Astrocyte (in vitro differentiated cells and primary cell): ENCODE data around the gene MDN1. TPM values are rescaled to one million over a fixed set of nuclear protein-coding genes. Genes with fewer than 3 reads are reported as not detected.

ENCODE experiments used
- DNase-seq: peaks from one replicate; pipeline ENCODE4 v3.0.0-alpha.2; 2010; ENCODE audit warnings: low read depth
- FAIRE-seq: peaks from 2 replicates; lab custom pipeline; 2011; peaks lifted over from hg19 to GRCh38; lab: Jason Lieb, UNC
- H2AFZ ChIP-seq: 2 replicates; pipeline ENCODE4 v1.6.0; 2012; ENCODE audit warnings: low read depth, low read length, inconsistent platforms
- H3K27ac ChIP-seq: 2 replicates; pipeline ENCODE4 v1.5.1; 2011; ENCODE audit warnings: low read depth, low read length, inconsistent platforms
- H3K27me3 ChIP-seq: 2 replicates; pipeline ENCODE4 v1.6.0; 2011; ENCODE audit warnings: low read length, inconsistent platforms; ENCODE audit not compliant: insufficient read depth
- H3K36me3 ChIP-seq: 2 replicates; pipeline ENCODE4 v1.5.1; 2011; ENCODE audit warnings: low read length, inconsistent platforms; ENCODE audit not compliant: insufficient read depth
- H3K4me1 ChIP-seq: 2 replicates; pipeline ENCODE4 v1.5.1; 2011; ENCODE audit warnings: low read length, inconsistent platforms; ENCODE audit not compliant: insufficient read depth
- H3K4me2 ChIP-seq: 2 replicates; pipeline ENCODE4 v1.6.0; 2012; ENCODE audit warnings: low read length, inconsistent platforms
- H3K4me3 ChIP-seq: 2 replicates; pipeline ENCODE4 v1.5.1; 2011; ENCODE audit warnings: low read depth, mild to moderate bottlenecking, low read length, inconsistent platforms; ENCODE audit not compliant: insufficient read depth
- H3K79me2 ChIP-seq: 2 replicates; pipeline ENCODE4 v1.6.0; 2012; ENCODE audit warnings: mild to moderate bottlenecking, low read length, inconsistent platforms; ENCODE audit not compliant: insufficient read depth
- H3K9ac ChIP-seq: 2 replicates; pipeline ENCODE4 v1.6.0; 2012; ENCODE audit warnings: mild to moderate bottlenecking, low read length, inconsistent platforms
- H3K9me3 ChIP-seq: 2 replicates; pipeline ENCODE4 v1.5.1; 2012; ENCODE audit warnings: low read depth, mild to moderate bottlenecking, low read length, inconsistent platforms; ENCODE audit not compliant: insufficient read depth
- H4K20me1 ChIP-seq: 2 replicates; pipeline ENCODE4 v1.6.0; 2012; ENCODE audit warnings: low read length, inconsistent platforms; ENCODE audit not compliant: insufficient read depth
- H3K27ac Mint-ChIP-seq: one replicate; pipeline ENCODE4 v1.8.0; 2021; ENCODE audit warnings: mild to moderate bottlenecking, mixed read lengths; ENCODE audit not compliant: unreplicated experiment
- H3K27me3 Mint-ChIP-seq: one replicate; pipeline ENCODE4 v1.8.0; 2021; ENCODE audit warnings: low read depth, mixed read lengths; ENCODE audit not compliant: unreplicated experiment
- H3K36me3 Mint-ChIP-seq: one replicate; pipeline ENCODE4 v1.8.0; 2021; ENCODE audit warnings: low read depth, mixed read lengths; ENCODE audit not compliant: unreplicated experiment
- H3K4me1 Mint-ChIP-seq: one replicate; pipeline ENCODE4 v1.8.0; 2021; ENCODE audit warnings: low read depth, mixed read lengths; ENCODE audit not compliant: unreplicated experiment
- H3K4me3 Mint-ChIP-seq: one replicate; pipeline ENCODE4 v1.8.0; 2021; ENCODE audit warnings: mild to moderate bottlenecking, moderate library complexity, mixed read lengths; ENCODE audit not compliant: unreplicated experiment
- H3K9me3 Mint-ChIP-seq: one replicate; pipeline ENCODE4 v1.8.0; 2021; ENCODE audit warnings: mild to moderate bottlenecking, mixed read lengths; ENCODE audit not compliant: unreplicated experiment
- CTCF ChIP-seq: IDR thresholded peaks from 2 replicates; pipeline ENCODE4 v1.5.1; 2011; ENCODE audit warnings: low read depth, mild to moderate bottlenecking, inconsistent platforms, low read length, moderate library complexity; ENCODE audit not compliant: insufficient read depth
- EZH2 ChIP-seq: IDR thresholded peaks from 2 replicates; pipeline ENCODE4 v1.6.1; 2012; ENCODE audit warnings: mild to moderate bottlenecking, low read length, inconsistent platforms; ENCODE audit not compliant: insufficient read depth
- total RNA-seq: library from RNA; stranded (reverse); gene quantifications from 2 replicates; pipeline ENCODE4 v1.2.1, GENCODE V29; 2021

Gene MDN1
- total RNA-seq, 1 donor from 2014 or later = 35.7 TPM

DNA sequence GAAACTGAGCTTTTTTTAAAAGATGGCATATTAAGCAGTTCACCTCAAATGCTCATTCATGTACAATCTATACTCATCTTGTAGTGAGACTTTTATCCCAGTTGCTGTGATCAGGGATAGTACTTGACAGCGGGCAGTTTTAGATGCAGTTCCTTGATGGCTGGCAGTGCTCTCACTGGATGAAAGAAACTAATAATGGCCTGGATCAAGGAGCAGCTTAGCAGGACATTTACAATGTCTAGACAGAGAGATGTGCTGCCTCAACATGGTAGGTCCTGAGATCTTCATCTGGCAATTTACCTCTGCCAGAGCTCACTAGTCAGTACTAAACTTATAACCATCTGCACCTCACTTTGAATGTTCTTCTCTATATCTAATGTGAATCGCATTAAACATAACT is 134.3 kb downstream of the MDN1 start:
- FAIRE-seq = no peak
- H3K4me1 ChIP-seq = no peaks in the 10 kb centered on the region
- H4K20me1 ChIP-seq = peaks cover 3% of the 10 kb centered on the region
- no peak overlapping the region for H3K4me3 ChIP-seq
- no peaks in the 10 kb centered on the region for H3K9me3 ChIP-seq
- peaks cover 52% of the 10 kb centered on the region for H3K36me3 ChIP-seq
- H3K27ac ChIP-seq = no peak overlapping the region
- no peak overlapping the region for H3K27ac Mint-ChIP-seq
- no peaks in the 10 kb centered on the region for H3K4me1 Mint-ChIP-seq
- H3K4me3 Mint-ChIP-seq = no peak overlapping the region
- no peaks in the 10 kb centered on the region for H3K27me3 ChIP-seq
- no peaks in the 10 kb centered on the region for H3K9me3 Mint-ChIP-seq
- H3K79me2 ChIP-seq = no peaks in the 10 kb centered on the region
- H3K4me2 ChIP-seq = no peak overlapping the region
- no peak overlapping the region for H3K9ac ChIP-seq
- H2AFZ ChIP-seq = no peak overlapping the region
- H3K36me3 Mint-ChIP-seq = peaks cover 19% of the 10 kb centered on the region
- DNase-seq = no peak
- TF ChIP-seq EZH2 (no peak), CTCF (no peak)
- H3K27me3 Mint-ChIP-seq = no peaks in the 10 kb centered on the region

- no peaks in the 10 kb centered on the region for H3K4me1 ChIP-seq
- H4K20me1 ChIP-seq = peaks cover 3% of the 10 kb centered on the region
- H3K4me1 Mint-ChIP-seq = peaks cover 1% of the 10 kb centered on the region
- H3K36me3 ChIP-seq = peaks cover 50% of the 10 kb centered on the region
- H3K79me2 ChIP-seq = no peaks in the 10 kb centered on the region
- no peak overlapping the region for H2AFZ ChIP-seq
- no peaks in the 10 kb centered on the region for H3K27me3 ChIP-seq
- H3K9ac ChIP-seq = no peak overlapping the region
- H3K4me3 ChIP-seq = no peak overlapping the region
- H3K4me2 ChIP-seq = no peak overlapping the region
- no peak overlapping the region for H3K4me3 Mint-ChIP-seq
- no peak overlapping the region for H3K27ac Mint-ChIP-seq
- H3K9me3 Mint-ChIP-seq = no peaks in the 10 kb centered on the region
- FAIRE-seq (no peak), DNase-seq (no peak)
- TF ChIP-seq CTCF = no peak
- TF ChIP-seq EZH2 = no peak
- H3K27me3 Mint-ChIP-seq = no peaks in the 10 kb centered on the region
- H3K27ac ChIP-seq = no peak overlapping the region
- peaks cover 25% of the 10 kb centered on the region for H3K36me3 Mint-ChIP-seq
- no peaks in the 10 kb centered on the region for H3K9me3 ChIP-seq
These were observed 136.6 kb downstream of the MDN1 start for GRCh38 chr6:89682991-89683390.

GRCh38 chr6:89681983-89682564 is 137.5 kb downstream of the MDN1 start:
- H3K36me3 Mint-ChIP-seq = peaks cover 26% of the 10 kb centered on the region
- no peaks in the 10 kb centered on the region for H3K9me3 Mint-ChIP-seq

More at GRCh38 chr6:89681983-89682564, 137.5 kb downstream of the MDN1 start:
- Histone ChIP-seq H3K4me2 (no peak overlapping the region), H3K4me3 (no peak overlapping the region), H3K36me3 (peaks cover 48% of the 10 kb centered on the region), H3K9me3 (no peaks in the 10 kb centered on the region), H2AFZ (no peak overlapping the region), H4K20me1 (peaks cover 3% of the 10 kb centered on the region), H3K4me1 (no peaks in the 10 kb centered on the region), H3K9ac (no peak overlapping the region), H3K79me2 (no peaks in the 10 kb centered on the region), H3K27me3 (no peaks in the 10 kb centered on the region), H3K27ac (no peak overlapping the region)
- TF ChIP-seq EZH2 (no peak), CTCF (no peak)
- Mint-ChIP-seq H3K27ac (no peak overlapping the region), H3K27me3 (no peaks in the 10 kb centered on the region), H3K4me3 (no peak overlapping the region), H3K4me1 (peaks cover 1% of the 10 kb centered on the region)
- FAIRE-seq (no peak), DNase-seq (no peak)
